SK-N-SH (cell line): Measurements from ENCODE around the gene ATF6B. TPM values are rescaled to one million over a fixed set of nuclear protein-coding genes. Genes with fewer than 3 reads are reported as not detected.
"Not testable (repeated sequence)": the region's sequence is repeated elsewhere in the genome, so short reads cannot be mapped to it uniquely, and the experiment has no call there.

Experiments used
- CTCF ChIA-PET: fragments of 300-600, 350-600 bp; formaldehyde crosslinking; extraction: SDS; loops from one replicate; lab custom pipeline; 2021; lab: Yijun Ruan, JAX
- POLR2A ChIA-PET: fragments of 350-600 bp; sonication (Branson Sonifier 250); formaldehyde crosslinking; extraction: SDS; loops from one replicate; lab custom pipeline; 2020; ENCODE audit warnings: antibody characterized with exemption, inconsistent platforms; lab: Yijun Ruan, JAX
- DNase-seq: peaks from one replicate; pipeline ENCODE4 v3.0.0; 2012
- H2AFZ ChIP-seq: fragments of 200-600 bp; sonication (generic); 2 replicates; pipeline ENCODE4 v1.8.1; 2016; ENCODE audit warnings: antibody characterized with exemption, mild to moderate bottlenecking, low read depth
- H3F3A ChIP-seq: fragments of 200-600 bp; sonication (generic); replicated peaks from 2 replicates; pipeline ENCODE3; 2016; ENCODE audit warnings: antibody characterized with exemption, mild to moderate bottlenecking; ENCODE audit not compliant: insufficient read depth
- H3K27ac ChIP-seq, 2 experiments: fragments of 200-500 bp in 1 of 2; fragments of 200-600 bp in 1 of 2; sonication (Bioruptor generic) in 1 of 2; sonication (generic), shearing (Covaris generic) in 1 of 2; 2 replicates each; pipeline versions ENCODE4 v1.5.1 to v1.6.1; 2014 to 2016; ENCODE audit warnings: low read depth in 2 of 2, inconsistent platforms in 1 of 2, low read length in 1 of 2, mild to moderate bottlenecking in 1 of 2, mixed read lengths in 1 of 2
- H3K27me3 ChIP-seq: fragments of 200-600 bp; sonication (generic), shearing (Covaris generic); 2 replicates; pipeline ENCODE4 v1.6.1; 2016; ENCODE audit warnings: mixed run types; ENCODE audit not compliant: insufficient read depth
- H3K36me3 ChIP-seq, 2 experiments: fragments of 200-500 bp in 1 of 2; fragments of 200-600 bp in 1 of 2; sonication (Bioruptor generic) in 1 of 2; sonication (generic) in 1 of 2; replicated peaks in 1 of 2; 2 replicates each; pipeline versions ENCODE3 to v1.5.1; 2014 to 2016; ENCODE audit warnings: low read length in 1 of 2, mild to moderate bottlenecking in 1 of 2; ENCODE audit not compliant: insufficient read depth in 2 of 2, control insufficient read depth in 1 of 2
- H3K4me1 ChIP-seq, 2 experiments: fragments of 200-500 bp in 1 of 2; fragments of 200-600 bp in 1 of 2; sonication (Bioruptor generic) in 1 of 2; sonication (generic), shearing (Covaris generic) in 1 of 2; 2 replicates each; pipeline versions ENCODE4 v1.5.1 to v1.6.1; 2014 to 2016; ENCODE audit warnings: low read depth in 1 of 2, low read length in 1 of 2, mixed run types in 1 of 2; ENCODE audit not compliant: insufficient read depth in 2 of 2, control insufficient read depth in 1 of 2
- H3K4me2 ChIP-seq: fragments of 200-600 bp; sonication (generic), shearing (Covaris generic); 2 replicates; pipeline ENCODE4 v1.6.1; 2017; ENCODE audit warnings: mixed run types
- H3K4me3 ChIP-seq, 2 experiments: fragments of 200-500 bp in 1 of 2; fragments of 200-600 bp in 1 of 2; sonication (Bioruptor generic) in 1 of 2; sonication (generic), shearing (Covaris generic) in 1 of 2; 2 replicates each; pipeline versions ENCODE4 v1.5.1 to v1.8.1; 2014 to 2016; ENCODE audit warnings: low read depth in 2 of 2, inconsistent platforms in 1 of 2, low read length in 1 of 2, mild to moderate bottlenecking in 1 of 2, mixed read lengths in 1 of 2, moderate library complexity in 1 of 2
- H3K79me2 ChIP-seq: fragments of 200-600 bp; sonication (generic); 2 replicates; pipeline ENCODE4 v1.8.1; 2017; ENCODE audit warnings: mild to moderate bottlenecking; ENCODE audit not compliant: insufficient read depth
- H3K9ac ChIP-seq: fragments of 200-600 bp; sonication (generic); 2 replicates; pipeline ENCODE4 v1.6.1; 2017; ENCODE audit warnings: mixed run types
- H3K9me2 ChIP-seq: fragments of 200-600 bp; sonication (generic); 2 replicates; pipeline ENCODE4 v1.6.1; 2017; ENCODE audit warnings: mixed run types
- H3K9me3 ChIP-seq: fragments of 200-600 bp; sonication (generic); 2 replicates; pipeline ENCODE4 v1.6.1; 2017; ENCODE audit warnings: mixed run types, mild to moderate bottlenecking, moderate library complexity
- H4K20me1 ChIP-seq: fragments of 200-600 bp; sonication (generic); 2 replicates; pipeline ENCODE4 v1.6.1; 2017; ENCODE audit warnings: mild to moderate bottlenecking, mixed run types; ENCODE audit not compliant: insufficient read depth
- ELF1 ChIP-seq: IDR thresholded peaks from 2 replicates; pipeline ENCODE4 v1.4.0; 2012
- MXI1 ChIP-seq: IDR thresholded peaks from 2 replicates; pipeline ENCODE4 v1.6.1; 2012; ENCODE audit warnings: mild to moderate bottlenecking, low read depth, low read length, improper control_type of control experiment
- POLR2AphosphoS5 ChIP-seq: IDR thresholded peaks from 2 replicates; pipeline ENCODE4 v1.6.1; 2012; ENCODE audit warnings: low read depth, low read length
- RCOR1 ChIP-seq: fragments of 150-350 bp; IDR thresholded peaks from 2 replicates; pipeline ENCODE4 v1.6.1; 2017; ENCODE audit warnings: antibody characterized with exemption, low read length
- REST ChIP-seq: IDR thresholded peaks from 2 replicates; pipeline ENCODE4 v1.6.1; 2012; ENCODE audit warnings: mild to moderate bottlenecking, low read depth, low read length, moderate library complexity
- RFX5 ChIP-seq: IDR thresholded peaks from 2 replicates; pipeline ENCODE4 v1.6.1; 2012; ENCODE audit warnings: mild to moderate bottlenecking, improper control_type of control experiment, low read length
- SMC3 ChIP-seq: IDR thresholded peaks from 2 replicates; pipeline ENCODE4 v1.6.1; 2012; ENCODE audit warnings: low read depth, low read length, improper control_type of control experiment
- TCF12 ChIP-seq: IDR thresholded peaks from 2 replicates; pipeline ENCODE4 v1.4.0; 2012
- TEAD4 ChIP-seq: IDR thresholded peaks from 2 replicates; pipeline ENCODE4 v1.4.0; 2012; ENCODE audit warnings: mild to moderate bottlenecking, borderline replicate concordance; ENCODE audit not compliant: insufficient read depth
- WGBS: methylation state at CpG from one replicate; pipeline ENCODE4 v1.1.6; 2017; ENCODE audit warnings: low lambda C conversion rate; 5-methylcytosine and 5-hydroxymethylcytosine counted together
- polyA plus RNA-seq, 3 experiments: library from polyadenylated mRNA; depleted of rRNA; stranded (reverse); fragments of >200 nt; gene quantifications; 2 replicates each; pipeline ENCODE4 v1.2.3, GENCODE V29; 2012

ATF6B gene
- polyA plus RNA-seq, 1 of the 3 experiments (the other 2 are of a cell fraction): 61.3 TPM

- H2AFZ ChIP-seq: no peak overlapping the region
- CTCF ChIA-PET: interaction anchor here (0.6 kb wide), 1 partner anchor 654 kb away, joined by 4 read pairs; no protein-coding TSS in a partner anchor
- H3K4me2 ChIP-seq: no peak overlapping the region
These were observed 18.2 kb upstream of the ATF6B start for GRCh38 chr6:32146287-32146686.

GRCh38 chr6:32144238-32144637 lies 16.2 kb upstream of the ATF6B start:
- POLR2A ChIA-PET, DNase-seq, H3K4me3 ChIP-seq, H3K4me1 ChIP-seq, H3K4me2 ChIP-seq, H3K79me2 ChIP-seq, H4K20me1 ChIP-seq, H3K9ac ChIP-seq, H3K9me3 ChIP-seq, H3F3A ChIP-seq, H3K27ac ChIP-seq, H2AFZ ChIP-seq, H3K27me3 ChIP-seq, H3K9me2 ChIP-seq, H3K36me3 ChIP-seq: not testable (repeated sequence)
- CTCF ChIA-PET: interaction anchor here (1.4 to 1.5 kb wide), 2 partner anchors 10 to 25 kb away, joined by 3 to 5 read pairs; no protein-coding TSS in a partner anchor
- 89% methylated on average over 7 of the region's 7 CpGs for WGBS

More at GRCh38 chr6:32146287-32146686, 18.2 kb upstream of the ATF6B start:
- Histone ChIP-seq H3K4me1 (peaks cover 0 to 3% of the 10 kb centered on the region in 2 experiments; a peak in 1 of 4 replicates), H3K79me2 (no peaks in the 10 kb centered on the region), H4K20me1 (no peaks in the 10 kb centered on the region), H3K27ac (no peak overlapping the region), H3K9me3 (no peaks in the 10 kb centered on the region), H3K27me3 (no peaks in the 10 kb centered on the region), H3F3A (no peaks in the 10 kb centered on the region), H3K9me2 (no peaks in the 10 kb centered on the region), H3K9ac (no peak overlapping the region), H3K36me3 (no peaks in the 10 kb centered on the region), H3K4me3 (no peak overlapping the region)
- WGBS: 97% methylated on average over 1 of the region's 1 CpG
- DNase-seq: no peak
- no peak for TF ChIP-seq MXI1
- POLR2A ChIA-PET: no interaction called here

- 51% methylated on average over 5 of the region's 5 CpGs for WGBS
- no peak overlapping the region for H3K27ac ChIP-seq
- CTCF ChIA-PET: no interaction called here
- H3K4me3 ChIP-seq: no peak overlapping the region
- no peak for TF ChIP-seq RFX5
- no peak for TF ChIP-seq POLR2AphosphoS5
- no peak for TF ChIP-seq REST
- TF ChIP-seq TCF12: no peak
- TF ChIP-seq MXI1: no peak
- no peak for TF ChIP-seq ELF1
- TF ChIP-seq SMC3: no peak
- no peak for TF ChIP-seq RCOR1
- TF ChIP-seq TEAD4: no peak
- no peaks in the 10 kb centered on the region for H3K4me1 ChIP-seq
- H3K4me2 ChIP-seq: no peak overlapping the region
- no peaks in the 10 kb centered on the region for H3K9me3 ChIP-seq
- POLR2A ChIA-PET: no interaction called here
- H3K36me3 ChIP-seq: no peaks in the 10 kb centered on the region
- no peaks in the 10 kb centered on the region for H3F3A ChIP-seq
- no peaks in the 10 kb centered on the region for H3K9me2 ChIP-seq
- H2AFZ ChIP-seq: no peak overlapping the region
- no peaks in the 10 kb centered on the region for H3K79me2 ChIP-seq
- no peaks in the 10 kb centered on the region for H3K27me3 ChIP-seq
- H4K20me1 ChIP-seq: no peaks in the 10 kb centered on the region
- no peak overlapping the region for H3K9ac ChIP-seq
- no peak for DNase-seq
These were observed 12.5 kb upstream of the ATF6B start for GRCh38 chr6:32140420-32141046.
